Osteocyte (in vitro differentiated cells): ENCODE results near the gene ARHGAP22. TPM values are rescaled to one million over a fixed set of nuclear protein-coding genes. Genes with fewer than 3 reads are reported as not detected.

Experiments
- DNase-seq: peaks from one replicate; pipeline ENCODE4 v3.0.0; 2021; ENCODE audit warnings: mixed read lengths; ENCODE audit not compliant: unreplicated experiment; ENCODE audit errors: extremely low spot score
- H3K27ac Mint-ChIP-seq: one replicate; pipeline ENCODE4 v1.8.0; 2021; ENCODE audit warnings: mild to moderate bottlenecking, mixed read lengths; ENCODE audit not compliant: unreplicated experiment
- H3K27me3 Mint-ChIP-seq: one replicate; pipeline ENCODE4 v1.8.0; 2021; ENCODE audit warnings: mixed read lengths; ENCODE audit not compliant: unreplicated experiment
- H3K36me3 Mint-ChIP-seq: one replicate; pipeline ENCODE4 v1.8.0; 2021; ENCODE audit warnings: mixed read lengths; ENCODE audit not compliant: unreplicated experiment
- H3K4me1 Mint-ChIP-seq: one replicate; pipeline ENCODE4 v1.8.0; 2021; ENCODE audit warnings: mixed read lengths; ENCODE audit not compliant: unreplicated experiment
- H3K4me3 Mint-ChIP-seq: one replicate; pipeline ENCODE4 v1.8.0; 2021; ENCODE audit warnings: mild to moderate bottlenecking, moderate library complexity, mixed read lengths; ENCODE audit not compliant: unreplicated experiment
- H3K9me3 Mint-ChIP-seq: one replicate; pipeline ENCODE4 v1.8.0; 2021; ENCODE audit warnings: mixed read lengths; ENCODE audit not compliant: unreplicated experiment
- CTCF ChIP-seq: fragments of 200-600 bp; sonication (generic); IDR thresholded peaks from 2 replicates; pipeline ENCODE4 v1.5.0; 2021; ENCODE audit warnings: antibody characterized with exemption, mild to moderate bottlenecking, moderate library complexity
- total RNA-seq: library from RNA; stranded (reverse); gene quantifications from 2 replicates; pipeline ENCODE4 v1.2.1, GENCODE V29; 2021

ARHGAP22 gene
- total RNA-seq, 1 donor from 2014 or later: 0.64 TPM

GRCh38 chr10:48590945-48591344 lies 13.9 kb downstream of the ARHGAP22 start:
- H3K4me3 Mint-ChIP-seq: no peak overlapping the region

GRCh38 chr10:48589266-48589665 lies 15.6 kb downstream of the ARHGAP22 start:
- Mint-ChIP-seq H3K9me3 (peaks cover 5% of the 10 kb centered on the region), H3K36me3 (peaks cover 2% of the 10 kb centered on the region), H3K27me3 (peaks cover 2% of the 10 kb centered on the region), H3K27ac (peak overlapping the region; percentile 59), H3K4me3 (no peak overlapping the region), H3K4me1 (peaks cover 9% of the 10 kb centered on the region)
- TF ChIP-seq CTCF: no peak
- DNase-seq: no peak

More at GRCh38 chr10:48590945-48591344, 13.9 kb downstream of the ARHGAP22 start:
- peaks cover 2% of the 10 kb centered on the region for H3K27me3 Mint-ChIP-seq
- peaks cover 14% of the 10 kb centered on the region for H3K4me1 Mint-ChIP-seq
- no peaks in the 10 kb centered on the region for H3K36me3 Mint-ChIP-seq
- TF ChIP-seq CTCF: no peak
- no peaks in the 10 kb centered on the region for H3K9me3 Mint-ChIP-seq
- no peak overlapping the region for H3K27ac Mint-ChIP-seq
- DNase-seq: no peak

- Mint-ChIP-seq H3K27me3 (peaks cover 2% of the 10 kb centered on the region), H3K4me3 (no peak overlapping the region), H3K4me1 (peaks cover 9% of the 10 kb centered on the region), H3K36me3 (peaks cover 2% of the 10 kb centered on the region), H3K9me3 (peaks cover 5% of the 10 kb centered on the region), H3K27ac (no peak overlapping the region)
- no peak for TF ChIP-seq CTCF
- DNase-seq: no peak
These were observed 17.1 kb downstream of the ARHGAP22 start for GRCh38 chr10:48587819-48588218.

- Mint-ChIP-seq H3K4me3 (no peak overlapping the region), H3K36me3 (peaks cover 2% of the 10 kb centered on the region), H3K4me1 (peaks cover 9% of the 10 kb centered on the region), H3K9me3 (peaks cover 5% of the 10 kb centered on the region), H3K27ac (no peak overlapping the region), H3K27me3 (peaks cover 1% of the 10 kb centered on the region)
- DNase-seq: no peak
- TF ChIP-seq CTCF: no peak
These were observed 17.8 kb downstream of the ARHGAP22 start for GRCh38 chr10:48587101-48587500.

GRCh38 chr10:48582970-48583369 lies 21.9 kb downstream of the ARHGAP22 start:
- DNase-seq: peak; percentile 83
- peaks cover 5% of the 10 kb centered on the region for H3K9me3 Mint-ChIP-seq
- no peak overlapping the region for H3K4me3 Mint-ChIP-seq
- peaks cover 25% of the 10 kb centered on the region for H3K27me3 Mint-ChIP-seq
- no peak for TF ChIP-seq CTCF
- H3K27ac Mint-ChIP-seq: no peak overlapping the region
- H3K4me1 Mint-ChIP-seq: no peaks in the 10 kb centered on the region
- H3K36me3 Mint-ChIP-seq: peaks cover 2% of the 10 kb centered on the region
